Uterus (tissue), 2 donors: ENCODE data around the gene PHOX2B.

Experiments used
- POLR2A ChIP-seq, 2 donors: fragments of 450-650 bp; IDR thresholded peaks; one replicate each; pipeline ENCODE4 v1.6.1; 2016; ENCODE audit warnings: antibody characterized with exemption in 2 of 2, mild to moderate bottlenecking in 1 of 2, moderate library complexity in 1 of 2
- TF ChIP-seq, protein P1 (sequence below), 4 experiments: fragments of 200-600 bp in 2 of 4; fragments of 450-650 bp in 2 of 4; sonication (generic) in 2 of 4; IDR thresholded peaks; one replicate each; pipeline ENCODE4 v1.5.1; 2016 to 2019; ENCODE audit warnings: antibody characterized with exemption in 4 of 4, mild to moderate bottlenecking in 2 of 4, moderate library complexity in 1 of 4

GRCh38 chr4:41727861-41728572, 20.5 kb downstream of the PHOX2B start:
- TF ChIP-seq, protein P1, sequence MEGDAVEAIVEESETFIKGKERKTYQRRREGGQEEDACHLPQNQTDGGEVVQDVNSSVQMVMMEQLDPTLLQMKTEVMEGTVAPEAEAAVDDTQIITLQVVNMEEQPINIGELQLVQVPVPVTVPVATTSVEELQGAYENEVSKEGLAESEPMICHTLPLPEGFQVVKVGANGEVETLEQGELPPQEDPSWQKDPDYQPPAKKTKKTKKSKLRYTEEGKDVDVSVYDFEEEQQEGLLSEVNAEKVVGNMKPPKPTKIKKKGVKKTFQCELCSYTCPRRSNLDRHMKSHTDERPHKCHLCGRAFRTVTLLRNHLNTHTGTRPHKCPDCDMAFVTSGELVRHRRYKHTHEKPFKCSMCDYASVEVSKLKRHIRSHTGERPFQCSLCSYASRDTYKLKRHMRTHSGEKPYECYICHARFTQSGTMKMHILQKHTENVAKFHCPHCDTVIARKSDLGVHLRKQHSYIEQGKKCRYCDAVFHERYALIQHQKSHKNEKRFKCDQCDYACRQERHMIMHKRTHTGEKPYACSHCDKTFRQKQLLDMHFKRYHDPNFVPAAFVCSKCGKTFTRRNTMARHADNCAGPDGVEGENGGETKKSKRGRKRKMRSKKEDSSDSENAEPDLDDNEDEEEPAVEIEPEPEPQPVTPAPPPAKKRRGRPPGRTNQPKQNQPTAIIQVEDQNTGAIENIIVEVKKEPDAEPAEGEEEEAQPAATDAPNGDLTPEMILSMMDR (IDR thresholded peaks at IDR 0.05): no peak
- no peak for TF ChIP-seq POLR2A (IDR thresholded peaks at IDR 0.05)
